Activated T-cell treated with anti-CD3 and anti-CD28 coated beads for 48 hours (primary cell): Measurements from ENCODE around the gene TTC28.
"Not testable (repeated sequence)": the region's sequence is repeated elsewhere in the genome, so short reads cannot be mapped to it uniquely, and the experiment has no call there.

Experiments
- DNase-seq: peaks from one replicate; pipeline ENCODE4 v3.0.0-alpha.2; 2020; ENCODE audit warnings: low read depth

The TTC28 gene

DNA sequence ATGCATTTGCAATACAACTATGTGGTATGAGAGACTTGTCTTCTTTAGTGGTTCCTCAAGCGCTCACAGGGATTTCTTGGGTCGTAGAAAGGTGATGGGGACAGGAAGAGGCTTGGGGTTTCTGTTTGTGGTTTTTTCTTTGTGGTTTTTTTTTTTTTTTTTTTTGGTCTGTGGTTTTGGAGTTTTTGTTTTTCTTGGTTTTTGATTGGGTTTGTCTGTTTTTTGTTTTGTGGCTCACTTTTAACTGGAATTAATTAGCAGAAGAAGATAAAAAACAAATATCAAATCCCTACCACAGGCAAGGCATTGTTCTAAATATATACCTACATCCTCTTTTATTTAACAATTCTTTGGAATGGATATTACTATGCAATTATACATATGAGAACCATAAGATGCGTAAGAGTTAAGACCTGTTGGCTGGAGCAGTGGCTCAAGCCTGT, 5.5 kb downstream of the TTC28 start:
- no peak for DNase-seq

DNA sequence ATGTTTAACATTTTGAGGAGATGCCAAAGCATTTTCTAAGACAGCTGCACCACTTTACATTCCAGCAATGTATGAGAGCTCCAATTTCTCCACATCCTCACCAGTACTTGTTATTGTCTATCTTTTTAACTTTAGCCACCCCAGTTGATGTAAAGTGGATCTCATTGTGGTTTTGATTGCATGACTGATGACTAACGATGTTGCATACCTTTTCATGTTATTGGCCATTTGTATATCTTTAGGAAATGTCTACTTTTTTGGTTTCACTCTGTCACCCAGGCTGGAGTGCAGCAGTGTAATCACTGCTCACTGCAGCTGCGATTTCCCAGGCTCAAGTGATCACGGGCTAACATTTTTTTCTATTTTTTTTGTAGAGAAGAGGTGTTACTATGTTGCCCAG, 8.9 kb downstream of the TTC28 start:
- no peak for DNase-seq

DNA sequence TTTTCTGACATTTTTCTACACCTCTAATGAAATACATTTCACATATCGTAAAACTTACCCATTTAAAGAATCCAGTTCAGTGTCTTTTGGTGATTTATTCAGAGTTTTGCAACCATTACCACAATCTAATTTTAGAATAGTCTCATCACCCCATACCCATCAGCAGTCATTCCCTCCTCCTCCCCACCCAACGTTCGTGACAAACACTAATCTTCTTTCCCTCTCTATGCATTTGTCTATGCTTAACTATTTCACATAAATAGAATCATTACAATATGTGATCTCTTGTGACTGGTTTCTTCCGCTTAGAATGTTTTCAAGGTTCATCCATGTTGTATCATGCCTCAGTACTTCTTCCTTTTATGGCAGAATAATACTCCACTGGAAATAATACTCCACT, 9.5 kb downstream of the TTC28 start:
- DNase-seq = no peak

DNA sequence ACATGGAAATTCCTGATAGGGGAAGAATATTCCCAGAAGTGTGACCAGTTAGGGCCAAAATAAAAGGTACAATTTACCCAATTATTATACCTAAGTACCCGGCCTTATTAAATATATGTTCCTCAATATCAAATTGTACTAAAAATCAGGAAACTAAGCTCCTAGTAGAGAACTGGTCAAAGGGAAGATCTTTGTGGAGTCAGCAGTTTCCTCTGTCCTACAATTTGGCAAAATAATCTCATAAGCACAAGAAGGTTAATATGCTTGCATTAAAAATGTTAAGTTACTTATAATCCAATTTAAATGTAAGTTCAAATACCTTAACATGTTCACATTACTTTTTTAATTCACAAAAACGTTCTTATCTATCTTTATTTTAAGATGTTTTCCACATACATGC, 10.3 kb downstream of the TTC28 start:
- DNase-seq = no peak

DNA sequence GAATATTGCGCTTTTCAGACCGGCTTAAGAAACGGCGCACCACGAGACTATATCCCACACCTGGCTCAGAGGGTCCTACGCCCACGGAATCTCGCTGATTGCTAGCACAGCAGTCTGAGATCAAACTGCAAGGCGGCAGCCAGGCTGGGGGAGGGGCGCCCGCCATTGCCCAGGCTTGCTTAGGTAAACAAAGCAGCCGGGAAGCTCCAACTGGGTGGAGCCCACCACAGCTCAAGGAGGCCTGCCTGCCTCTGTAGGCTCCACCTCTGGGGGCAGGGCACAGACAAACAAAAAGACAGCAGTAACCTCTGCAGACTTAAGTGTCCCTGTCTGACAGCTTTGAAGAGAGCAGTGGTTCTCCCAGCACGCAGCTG, 16.1 kb downstream of the TTC28 start:
- DNase-seq = not testable (repeated sequence)

DNA sequence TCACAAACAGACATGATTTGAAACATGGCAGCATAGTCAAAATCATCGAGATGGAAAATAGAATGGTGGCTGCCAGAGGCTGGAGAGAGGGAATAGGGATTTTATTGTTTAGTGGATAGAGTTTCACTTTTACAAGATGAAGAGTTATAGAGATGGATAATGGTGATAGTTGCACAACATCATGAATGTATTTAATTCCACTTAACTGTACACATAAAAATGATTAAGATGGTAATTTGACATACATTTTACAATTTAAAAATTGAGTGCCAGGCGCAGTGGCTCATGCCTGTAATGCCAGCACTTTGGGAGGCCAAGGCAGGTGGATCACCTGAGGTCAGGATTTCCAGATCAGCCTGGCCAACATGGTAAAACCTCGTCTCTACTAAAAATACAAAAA, 21.2 kb downstream of the TTC28 start:
- DNase-seq = no peak

DNA sequence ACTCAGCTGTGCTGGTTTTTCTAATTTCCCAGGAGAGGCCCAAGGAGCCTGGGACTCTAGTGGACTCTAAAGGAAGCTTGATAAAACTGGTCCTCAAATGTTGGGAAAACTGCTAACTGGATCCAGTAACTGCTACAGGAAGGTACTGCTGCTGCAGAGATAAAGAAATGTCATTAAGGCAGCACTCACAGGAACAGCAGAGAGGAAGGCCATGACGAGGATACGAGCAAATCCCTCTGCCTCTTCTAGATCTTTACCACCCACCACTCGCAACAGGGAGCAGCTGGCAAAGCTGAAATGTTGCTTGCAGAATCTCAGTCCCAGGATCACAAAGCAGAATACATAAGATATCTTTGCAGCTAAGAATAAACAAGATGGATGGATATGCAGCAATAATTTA, 23.5 kb downstream of the TTC28 start:
- DNase-seq = no peak

DNA sequence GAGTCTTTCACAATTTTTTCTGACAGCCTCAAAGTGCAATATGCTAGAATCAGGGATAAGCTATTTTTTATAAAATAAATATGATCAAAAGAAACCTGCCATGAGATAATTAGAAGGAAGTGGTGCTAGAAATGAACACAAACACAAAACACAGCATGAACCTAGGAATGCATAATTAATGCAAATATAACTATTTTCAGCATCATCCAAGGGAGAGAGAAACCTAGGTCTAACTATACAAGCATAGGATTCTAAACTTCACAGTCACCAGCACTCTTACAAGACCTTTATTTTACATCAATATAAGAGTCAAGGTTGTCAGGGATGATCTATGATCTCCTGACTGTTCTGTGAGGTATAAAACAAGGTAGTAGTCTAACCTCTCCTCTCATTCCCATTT, 29.2 kb downstream of the TTC28 start:
- no peak for DNase-seq

DNA sequence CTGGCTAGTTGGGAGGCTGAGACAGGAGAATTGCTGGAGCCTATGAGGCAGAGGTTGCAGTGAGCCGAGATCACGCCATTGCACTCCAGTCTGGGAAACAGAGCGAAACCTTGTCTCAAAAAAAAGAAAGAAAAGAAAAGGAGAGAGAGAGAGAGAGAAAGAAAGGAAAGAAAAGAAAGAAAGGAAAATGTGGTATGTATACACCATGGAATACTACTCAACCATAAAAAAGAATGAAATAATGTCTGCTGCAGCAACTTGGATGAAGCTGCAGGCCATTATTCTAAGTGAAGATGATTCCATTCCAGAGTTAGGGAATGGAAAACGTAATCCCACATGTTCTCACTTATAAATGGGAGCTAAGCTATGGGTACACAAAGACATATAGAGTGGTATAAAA, 30.8 kb downstream of the TTC28 start:
- no peak for DNase-seq

DNA sequence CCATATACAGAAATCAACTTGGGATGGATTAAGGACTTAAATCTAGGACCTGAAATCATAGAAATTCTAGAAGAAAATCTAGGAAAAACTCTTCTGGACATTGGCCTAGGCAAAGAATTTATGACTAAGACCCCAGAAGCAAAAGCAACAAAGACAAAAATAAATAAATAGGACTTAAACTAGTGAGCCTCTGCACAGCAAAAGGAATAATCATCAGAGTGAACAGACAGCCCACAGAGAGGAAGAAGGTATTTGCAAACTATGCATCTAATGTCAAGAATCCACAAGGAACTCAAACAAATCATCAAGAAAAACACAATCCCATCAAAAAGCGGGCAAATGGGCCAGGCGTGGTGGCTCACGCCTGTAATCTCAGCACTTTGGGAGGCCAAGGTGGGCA, 32.4 kb downstream of the TTC28 start:
- no peak for DNase-seq

DNA sequence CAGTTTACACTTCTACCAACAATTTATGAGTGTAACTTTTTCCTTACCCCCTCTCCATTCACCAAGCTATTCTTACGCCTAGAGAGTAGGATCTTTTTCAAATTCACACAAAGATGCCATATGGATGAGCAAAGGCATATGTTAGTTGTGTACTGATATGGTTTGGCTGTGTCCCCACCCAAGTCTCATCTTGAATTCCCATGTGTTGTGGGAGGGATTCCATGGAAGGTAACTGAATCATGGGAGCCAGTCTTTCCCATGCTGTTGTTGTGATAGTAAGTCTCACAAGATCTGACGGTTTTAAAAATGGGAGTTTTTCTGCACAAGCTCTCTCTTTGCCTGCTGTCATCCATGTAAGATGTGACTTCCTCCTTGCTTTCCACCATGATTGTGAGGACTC, 40.3 kb downstream of the TTC28 start:
- DNase-seq = no peak

DNA sequence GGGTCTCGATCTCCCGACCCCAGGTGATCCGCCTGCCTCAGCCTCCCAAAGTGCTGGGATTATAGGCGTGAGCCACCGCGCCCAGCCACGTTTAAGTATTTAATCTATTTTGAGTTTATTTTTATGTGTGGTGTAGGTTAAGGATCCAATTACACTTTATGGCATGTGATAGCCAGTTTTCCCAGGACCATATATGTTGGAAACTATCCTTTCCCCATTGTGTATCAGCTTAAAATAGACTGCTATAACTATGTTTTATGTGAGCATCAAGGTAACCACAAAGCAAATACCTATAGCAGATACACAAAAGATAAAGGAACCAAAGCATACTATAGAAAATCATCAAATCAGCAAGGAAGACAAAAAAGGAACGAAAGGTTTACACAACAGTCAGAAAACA, 42.4 kb downstream of the TTC28 start:
- no peak for DNase-seq

DNA sequence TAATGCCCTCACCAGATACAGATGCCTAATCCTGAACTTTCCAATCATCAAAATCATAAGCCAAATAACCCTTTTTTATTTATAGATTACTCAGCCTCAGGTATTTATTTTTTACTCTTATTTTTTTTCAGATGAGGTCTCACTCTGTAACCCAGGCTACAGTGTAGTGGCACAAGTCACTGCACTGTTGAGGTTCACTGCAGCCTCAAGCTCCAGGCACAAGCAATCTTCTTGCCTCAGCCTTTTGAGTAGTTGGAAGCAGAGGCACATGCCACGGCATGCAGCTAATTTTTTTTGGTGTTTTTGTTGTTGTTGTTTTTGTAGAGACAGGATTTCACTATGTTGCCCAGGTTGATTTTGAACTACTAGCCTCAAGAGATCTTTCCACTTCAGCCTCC, 49.5 kb downstream of the TTC28 start:
- no peak for DNase-seq

DNA sequence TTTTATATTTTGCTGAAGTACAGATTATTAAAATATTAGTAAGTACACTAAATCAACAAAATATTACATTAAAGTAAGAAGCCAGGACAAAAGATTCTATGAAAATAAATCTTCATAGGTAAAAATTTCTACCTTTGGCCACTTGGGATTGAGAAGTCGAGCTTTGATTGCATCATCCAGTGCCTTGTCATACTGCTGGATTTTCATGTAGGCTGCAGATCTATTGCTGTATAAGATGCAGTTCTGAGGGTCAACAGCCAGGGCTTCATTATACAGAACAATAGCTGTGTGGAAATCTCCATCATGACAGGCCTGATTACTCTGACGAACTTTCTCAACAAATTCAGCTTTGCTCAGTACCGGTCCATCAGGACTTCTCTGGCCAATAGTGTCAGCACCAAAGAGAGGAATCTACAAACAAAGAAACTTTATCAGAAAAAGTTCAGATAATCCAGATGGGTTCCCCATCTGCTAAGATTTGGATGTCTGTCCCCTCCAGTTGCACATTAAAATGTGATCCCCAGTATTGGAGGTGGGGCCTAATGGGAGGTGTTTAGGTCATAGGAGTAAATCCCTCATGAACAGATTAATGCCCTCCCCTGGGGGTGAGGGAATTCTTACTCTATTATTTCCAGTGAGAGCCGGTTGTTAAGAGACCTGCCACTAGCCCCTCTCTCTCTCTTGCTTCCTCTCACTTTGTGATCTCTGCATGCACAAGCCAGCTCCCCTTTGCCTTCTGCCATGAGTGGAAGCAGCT, 50.0 kb downstream of the TTC28 start:
- no peak for DNase-seq

DNA sequence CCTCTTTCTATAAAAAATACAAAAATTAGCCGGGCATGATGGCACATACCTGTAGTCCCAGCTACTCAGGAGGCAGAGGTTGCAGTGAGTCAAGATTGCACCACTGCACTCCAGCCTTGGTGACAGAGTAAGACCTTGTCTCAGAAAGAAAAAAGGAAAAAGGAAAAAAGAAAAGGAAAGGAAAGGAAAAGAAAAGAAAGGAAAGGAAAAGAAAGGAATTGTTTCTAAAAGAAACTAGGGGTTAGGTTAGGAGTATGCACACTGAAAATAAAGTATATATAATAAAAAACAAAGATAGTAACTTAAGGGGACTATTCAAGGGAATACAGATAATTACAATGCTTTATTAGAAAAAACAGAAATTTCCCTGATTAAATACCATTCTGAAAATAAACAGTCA, 50.9 kb downstream of the TTC28 start:
- no peak for DNase-seq

DNA sequence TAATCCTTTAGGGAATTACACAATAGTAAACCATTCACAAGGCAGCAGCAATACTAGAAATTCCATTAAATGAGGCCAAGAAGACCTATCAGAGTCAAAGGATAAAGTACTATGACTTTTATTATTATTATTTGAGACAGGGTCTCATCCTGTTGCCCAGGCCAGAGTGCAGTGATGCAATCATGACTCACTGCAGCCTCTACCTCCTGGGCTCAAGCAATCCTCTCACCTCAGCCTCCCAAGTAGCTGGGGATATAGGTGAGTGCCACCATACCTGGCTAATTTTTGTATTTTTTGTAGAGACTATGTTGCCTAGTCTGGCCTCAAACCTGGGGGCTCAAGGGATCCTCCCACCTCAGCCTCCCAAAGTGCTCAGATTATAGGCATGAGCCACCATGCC, 51.8 kb downstream of the TTC28 start:
- DNase-seq = no peak

DNA sequence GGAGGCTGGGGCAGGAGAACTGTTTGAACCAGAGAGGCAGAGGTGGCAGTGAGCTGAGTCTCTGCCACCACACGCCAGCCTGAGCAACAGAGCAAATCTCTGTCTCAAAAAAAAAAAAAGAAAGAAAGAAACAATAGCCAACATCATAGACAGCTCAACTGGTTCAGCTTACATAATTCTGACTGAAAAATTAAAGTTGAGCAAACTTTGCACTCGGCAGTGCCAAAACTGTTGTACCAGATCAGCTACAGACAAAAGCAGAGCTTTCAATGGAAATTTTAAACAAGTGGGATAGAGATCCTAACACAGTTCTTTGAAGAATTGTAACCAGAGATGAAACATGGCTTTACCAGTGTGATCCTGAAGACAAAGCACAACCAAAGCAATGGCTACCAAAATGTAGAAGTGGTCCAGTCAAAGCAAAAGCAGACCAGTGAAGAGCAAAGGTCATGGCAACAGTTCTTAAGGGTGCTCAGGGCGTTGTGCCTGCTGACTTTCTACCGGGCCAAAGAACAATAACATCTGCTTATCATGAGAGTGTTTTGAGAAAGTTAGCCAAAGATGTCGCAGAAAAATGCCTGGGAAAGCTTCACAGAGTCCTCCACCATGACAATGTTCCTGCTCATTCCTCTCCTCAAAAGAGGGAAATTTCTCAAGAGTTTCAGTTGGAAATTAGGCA, 59.3 kb downstream of the TTC28 start:
- DNase-seq = no peak

DNA sequence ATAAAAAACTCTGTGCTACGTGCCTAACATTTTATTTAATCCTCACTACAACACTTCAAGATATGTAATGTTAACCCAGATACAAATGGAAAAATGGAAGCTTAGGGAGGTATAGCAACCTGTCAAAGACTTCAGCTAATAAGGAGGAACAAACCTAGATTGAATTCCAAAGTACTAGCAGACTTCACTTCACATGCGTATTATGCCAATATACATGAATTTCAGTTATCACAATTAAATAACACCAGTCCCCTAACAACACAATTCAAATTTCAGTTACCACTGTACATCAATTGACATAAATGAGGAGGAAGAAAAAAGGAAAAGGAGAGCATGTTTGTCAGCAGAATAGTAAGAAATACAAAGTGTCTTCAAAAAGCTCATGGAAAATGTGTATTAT, 60.4 kb downstream of the TTC28 start:
- DNase-seq = no peak

DNA sequence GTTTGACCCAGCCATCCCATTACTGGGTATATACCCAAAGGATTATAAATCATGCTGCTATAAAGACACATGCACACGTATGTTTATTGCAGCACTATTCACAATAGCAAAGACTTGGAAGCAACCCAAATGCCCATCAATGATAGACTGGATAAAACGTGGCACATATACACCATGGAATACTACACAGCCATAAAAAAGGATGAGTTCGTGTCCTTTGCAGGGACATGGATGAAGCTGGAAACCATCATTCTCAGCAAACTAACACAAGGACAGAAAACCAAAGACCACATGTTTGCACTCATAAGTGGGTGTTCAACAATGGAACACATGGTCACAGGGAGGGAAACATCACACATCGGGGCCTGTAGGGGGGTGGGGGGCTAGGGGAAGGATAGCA, 64.2 kb downstream of the TTC28 start:
- DNase-seq = not testable (repeated sequence)

DNA sequence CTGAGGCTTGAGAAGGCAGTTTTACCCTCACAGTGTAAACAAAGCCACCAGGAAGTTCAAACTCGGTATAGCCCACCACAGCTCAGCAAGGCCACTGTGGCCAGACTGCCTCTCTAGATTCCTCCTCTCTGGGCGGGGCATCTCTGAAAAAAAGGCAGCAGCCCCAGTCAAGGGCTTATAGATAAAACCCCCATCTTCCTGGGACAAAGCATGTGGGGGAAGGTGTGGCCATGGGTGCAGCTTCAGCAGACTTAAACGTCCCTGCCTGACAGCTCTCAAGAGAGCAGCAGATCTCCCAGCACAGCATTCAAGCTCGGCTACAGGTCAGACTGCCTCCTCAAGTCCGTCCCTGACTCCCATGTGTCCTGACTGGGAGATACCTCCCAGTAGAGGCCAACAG, 69.7 kb downstream of the TTC28 start:
- DNase-seq = no peak

DNA sequence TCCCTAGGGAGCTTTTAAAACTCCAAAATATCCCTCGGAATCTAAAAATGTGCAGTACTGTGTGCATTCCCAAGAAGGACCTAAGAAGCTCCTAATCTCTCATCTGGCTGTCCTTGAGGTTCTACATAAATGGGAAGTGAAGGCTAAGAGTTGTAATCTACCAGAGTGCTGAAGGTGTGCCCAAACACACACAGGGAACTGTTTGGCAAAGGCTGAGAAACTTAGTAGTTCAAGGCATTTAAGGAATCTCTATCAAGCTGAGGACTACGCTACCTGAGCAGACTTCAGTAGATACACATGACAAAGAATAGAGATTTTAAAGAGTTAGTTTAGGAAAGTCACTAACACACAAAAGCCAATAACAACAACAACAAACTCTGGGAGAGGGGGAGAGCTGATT, 71.1 kb downstream of the TTC28 start:
- DNase-seq = no peak

DNA sequence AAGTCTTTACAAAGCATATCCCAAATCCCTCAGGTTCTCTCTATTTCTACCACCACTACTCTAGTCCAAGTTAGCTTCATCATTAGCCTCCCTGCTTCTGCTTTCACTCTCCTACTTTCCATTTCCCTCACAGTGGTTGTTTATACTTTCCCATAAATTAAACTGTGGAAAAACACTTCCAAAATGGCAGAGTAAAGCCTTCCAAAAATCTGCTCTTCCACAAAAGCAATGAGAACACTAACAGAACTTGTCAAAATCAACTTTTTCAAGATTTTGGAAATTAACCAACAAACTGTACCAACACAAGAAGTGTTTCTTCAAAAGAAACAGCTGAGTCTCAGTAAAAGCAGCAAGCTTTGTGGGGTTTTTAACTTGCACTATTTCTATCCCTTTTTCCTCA, 71.8 kb downstream of the TTC28 start:
- DNase-seq = no peak

DNA sequence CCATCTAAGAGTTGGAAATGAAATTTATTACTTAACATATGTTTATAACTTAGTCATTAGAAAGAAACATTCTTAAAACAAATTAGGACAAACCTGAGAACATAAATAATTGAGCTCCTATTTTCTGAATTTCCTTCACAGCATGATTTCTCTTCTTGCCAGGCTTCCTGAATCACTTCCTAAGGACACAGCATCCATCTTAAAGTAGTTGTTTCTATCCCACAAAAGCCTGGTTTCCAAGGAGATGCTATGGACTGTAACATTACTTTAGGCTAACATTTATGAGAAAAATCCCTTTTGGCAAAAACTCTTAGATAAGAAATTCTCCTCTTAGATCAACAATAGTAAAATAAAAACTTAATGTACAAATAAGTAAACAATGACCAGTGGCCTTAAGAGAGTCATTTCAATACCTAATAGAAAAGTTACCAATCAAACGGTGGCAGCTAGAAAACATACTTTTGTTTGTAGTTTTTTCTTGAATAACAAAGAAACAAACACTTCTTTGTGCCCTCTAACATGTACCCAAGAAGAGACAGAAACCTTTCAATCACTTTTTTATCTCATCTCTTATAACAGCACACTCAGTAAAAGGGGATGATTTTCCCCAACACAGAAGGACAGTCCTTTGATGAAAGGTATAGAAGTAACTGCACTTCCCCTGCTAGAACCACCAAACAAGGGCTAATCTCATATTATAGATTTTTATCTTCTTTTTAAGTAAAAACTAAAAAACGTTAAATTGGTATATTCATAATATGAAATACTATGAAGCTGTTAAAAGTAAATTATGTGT, 74.5 kb downstream of the TTC28 start:
- DNase-seq = no peak
